ENCODE data around the gene GPR162.

GPR162 gene

GRCh38 chr12:6786416-6787094 lies 35.1 kb upstream of the GPR162 start:
- no peak for DNase-seq (ENCODE audit: low spot score)

DNA sequence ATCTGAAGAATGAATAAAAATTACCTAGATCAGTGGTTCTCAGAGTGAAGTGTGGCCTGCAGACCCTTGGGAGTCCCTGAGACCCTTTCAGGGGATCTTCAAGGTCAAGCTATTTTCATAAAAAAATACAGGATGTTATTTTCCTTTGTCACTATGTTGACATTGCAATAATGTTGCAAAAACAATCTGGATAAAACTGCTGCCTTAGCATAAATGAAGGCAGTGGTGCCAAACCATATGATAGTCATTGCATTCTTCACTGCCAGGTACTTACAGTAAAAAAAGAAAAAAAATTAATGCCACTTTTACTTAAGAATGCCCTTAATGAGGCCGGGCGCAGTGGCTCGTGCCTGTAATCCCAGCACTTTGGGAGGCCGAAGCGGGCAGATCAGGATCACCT lies 34.3 kb upstream of the GPR162 start:
- DNase-seq (ENCODE audit: low spot score) = no peak

DNA sequence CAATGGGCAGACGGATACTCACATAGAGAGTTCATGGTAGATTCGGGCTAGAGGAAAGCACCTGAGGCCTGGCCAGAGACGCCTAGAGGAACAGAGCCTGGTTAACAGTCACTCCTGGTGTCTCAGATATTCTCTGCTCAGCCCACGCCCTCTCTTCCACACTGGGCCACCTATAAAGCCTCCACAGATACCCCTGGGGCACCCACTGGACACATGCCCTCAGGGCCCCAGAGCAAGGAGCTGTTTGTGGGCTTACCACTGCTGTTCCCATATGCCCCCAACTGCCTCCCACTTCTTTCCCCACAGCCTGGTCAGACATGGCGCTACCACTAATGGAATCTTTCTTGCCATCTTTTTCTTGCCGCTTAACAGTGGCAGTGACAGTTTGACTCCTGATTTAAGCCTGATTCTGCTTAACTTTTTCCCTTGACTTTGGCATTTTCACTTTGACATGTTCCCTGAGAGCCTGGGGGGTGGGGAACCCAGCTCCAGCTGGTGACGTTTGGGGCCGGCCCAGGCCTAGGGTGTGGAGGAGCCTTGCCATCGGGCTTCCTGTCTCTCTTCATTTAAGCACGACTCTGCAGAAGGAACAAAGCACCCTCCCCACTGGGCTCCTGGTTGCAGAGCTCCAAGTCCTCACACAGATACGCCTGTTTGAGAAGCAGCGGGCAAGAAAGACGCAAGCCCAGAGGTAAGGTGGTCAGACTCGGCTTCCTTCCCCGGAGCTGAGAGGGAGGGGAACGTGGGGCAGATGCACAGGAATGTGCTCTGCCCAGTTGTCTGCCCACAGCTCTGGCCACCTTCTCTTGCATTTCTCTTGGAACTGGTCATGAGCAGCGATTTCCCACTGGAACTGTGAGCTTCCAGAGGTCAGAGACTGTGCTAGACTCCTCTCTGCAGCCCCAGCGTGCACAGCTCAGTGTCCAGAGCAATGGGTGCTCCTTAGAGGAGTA lies 32.4 kb upstream of the GPR162 start, which contains the start of gene CD4:
Gene CD4, plus strand, starts transcription at position 557 of the 953 bp plus-strand sequence. CDS start 10,611 bp downstream, outside the sequence.
- DNase-seq (ENCODE audit: low spot score) = no peak

DNA sequence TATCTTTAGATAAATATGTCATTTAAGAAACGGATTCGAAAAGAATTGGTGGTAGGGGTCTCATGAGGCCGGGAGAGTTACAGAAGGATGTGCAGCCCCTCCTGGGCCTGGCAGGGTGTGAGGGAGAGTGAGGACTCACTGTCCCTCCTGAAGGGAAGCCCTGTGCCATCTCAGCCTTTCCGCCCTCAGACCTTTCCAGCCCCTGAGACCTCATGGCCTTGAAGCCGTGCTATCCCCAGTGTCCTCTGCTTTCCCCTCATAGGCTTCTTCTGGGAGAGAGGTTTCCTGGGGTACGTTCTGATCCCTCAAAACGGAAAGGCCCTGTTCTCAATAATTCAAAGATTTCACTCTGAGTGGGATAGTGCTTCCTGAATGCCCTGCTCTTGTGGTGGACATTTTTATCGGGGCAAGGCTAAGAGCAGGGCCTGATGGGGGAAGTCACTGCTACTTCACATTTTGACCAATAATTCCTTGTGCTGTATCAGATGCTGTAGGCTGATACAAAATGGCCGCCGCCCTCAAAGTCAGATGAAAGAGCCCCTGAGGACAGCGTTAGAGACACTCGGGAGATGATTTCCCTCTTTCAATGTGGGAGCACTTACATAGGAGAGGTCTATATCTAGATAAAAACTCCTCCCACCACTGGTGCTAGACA lies 31.0 kb upstream of the GPR162 start:
- no peak for DNase-seq (ENCODE audit: low spot score)

DNA sequence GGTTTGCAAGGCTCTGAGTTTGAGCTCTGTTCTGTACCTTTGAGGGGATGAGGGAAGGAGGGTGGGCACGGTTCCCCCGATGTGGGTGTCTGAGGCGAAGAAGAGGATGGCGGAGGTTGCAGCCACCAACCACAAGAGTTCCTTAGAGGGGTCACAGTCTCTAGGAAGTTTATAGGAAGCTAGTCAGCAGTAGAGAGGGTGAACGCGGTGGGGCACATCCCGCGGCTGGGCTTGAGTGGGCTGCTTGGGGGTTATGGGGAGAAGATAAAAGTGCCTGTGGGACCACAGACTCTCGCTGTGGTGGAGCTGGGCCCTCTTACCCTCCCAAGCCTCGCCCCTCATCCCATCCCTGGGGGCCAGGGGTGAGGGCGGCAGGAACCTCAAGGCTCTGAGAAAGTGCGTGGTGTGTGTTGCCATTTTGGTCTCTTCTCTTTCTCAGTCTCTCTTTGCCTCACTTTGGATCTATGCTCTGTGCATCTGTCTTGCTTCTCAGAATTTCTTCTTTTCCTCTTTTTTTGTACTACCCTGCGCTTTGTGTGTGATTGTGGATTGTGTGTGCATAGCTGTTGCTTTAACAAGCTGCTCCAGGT lies 29.6 kb upstream of the GPR162 start:
- no peak for DNase-seq (ENCODE audit: low spot score)

DNA sequence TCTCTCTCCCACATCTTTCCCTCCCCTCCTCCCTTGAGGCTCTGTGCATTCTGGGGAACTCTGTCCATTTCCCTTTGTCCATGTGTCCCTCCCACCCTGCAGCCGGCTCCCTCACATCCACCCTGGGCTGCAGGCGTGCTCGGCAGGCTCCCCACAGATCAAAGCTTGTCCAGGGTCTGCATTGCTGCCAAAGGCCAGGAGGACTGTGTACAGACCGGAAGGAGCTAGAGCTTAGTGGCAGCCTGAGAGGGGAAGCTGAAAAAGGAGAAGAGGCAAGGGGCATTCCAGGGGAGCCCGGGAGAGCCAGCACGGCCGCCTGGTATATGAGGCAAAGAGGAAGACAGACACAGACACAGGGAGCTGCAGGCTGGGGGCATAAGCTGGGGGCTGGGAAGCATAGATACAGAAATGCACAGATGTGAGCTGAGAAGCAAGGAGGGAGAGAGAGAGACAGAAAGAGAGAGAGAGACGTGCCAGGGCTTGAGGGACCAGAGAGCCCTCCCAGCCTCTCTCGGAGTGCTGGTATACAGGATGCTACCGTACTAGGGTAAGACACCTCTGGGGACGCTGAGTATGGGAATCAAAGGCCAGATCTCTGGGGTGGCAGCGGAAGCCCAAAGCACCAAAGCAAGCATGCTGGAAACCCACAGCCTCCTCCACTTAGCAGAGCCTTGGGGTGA lies 29.0 kb upstream of the GPR162 start:
- no peak for DNase-seq (ENCODE audit: low spot score)

- no peak for DNase-seq (ENCODE audit: low spot score)
These were observed 26.5 kb upstream of the GPR162 start for GRCh38 chr12:6795088-6795487.

DNA sequence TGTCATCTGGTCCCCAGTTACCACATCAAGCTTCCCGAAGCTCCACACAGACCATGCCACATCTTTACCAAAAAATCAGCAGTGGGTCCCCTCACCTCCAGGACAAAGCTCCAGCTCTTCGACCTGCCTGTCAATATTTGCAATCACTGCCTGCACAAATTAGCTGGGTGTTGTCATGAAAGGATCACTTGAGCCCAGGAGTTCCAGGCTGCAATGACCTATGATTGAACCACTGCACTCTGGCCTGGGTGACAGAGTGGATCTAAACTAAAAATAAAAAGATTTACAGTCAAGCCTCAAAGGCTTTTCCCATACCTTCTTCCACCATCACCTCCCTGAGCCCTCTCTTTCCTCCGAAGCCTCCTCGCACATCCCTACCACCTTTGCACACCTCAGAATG lies 25.0 kb upstream of the GPR162 start:
- DNase-seq (ENCODE audit: low spot score) = no peak

- no peak for DNase-seq (ENCODE audit: low spot score)
These were observed 22.5 kb upstream of the GPR162 start for GRCh38 chr12:6799147-6799546.

DNA sequence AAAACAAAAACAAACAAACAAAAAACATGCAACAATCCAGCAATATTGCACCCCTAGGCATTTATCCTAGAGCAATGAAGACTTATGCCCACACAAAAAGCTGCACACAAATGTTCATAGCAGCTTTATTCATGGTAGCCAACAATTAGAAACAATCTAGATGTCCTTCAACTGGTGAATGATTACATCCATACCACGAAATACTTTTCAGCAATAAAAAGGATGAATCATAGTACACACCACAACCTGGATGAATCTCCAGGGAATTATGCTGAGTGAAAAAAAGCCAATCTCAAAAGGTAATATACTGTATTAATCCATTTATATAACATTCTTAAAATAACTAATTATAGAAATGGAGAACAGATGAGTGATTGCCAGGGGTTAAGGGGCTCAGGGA lies 14.5 kb upstream of the GPR162 start:
- DNase-seq (ENCODE audit: low spot score) = no peak

DNA sequence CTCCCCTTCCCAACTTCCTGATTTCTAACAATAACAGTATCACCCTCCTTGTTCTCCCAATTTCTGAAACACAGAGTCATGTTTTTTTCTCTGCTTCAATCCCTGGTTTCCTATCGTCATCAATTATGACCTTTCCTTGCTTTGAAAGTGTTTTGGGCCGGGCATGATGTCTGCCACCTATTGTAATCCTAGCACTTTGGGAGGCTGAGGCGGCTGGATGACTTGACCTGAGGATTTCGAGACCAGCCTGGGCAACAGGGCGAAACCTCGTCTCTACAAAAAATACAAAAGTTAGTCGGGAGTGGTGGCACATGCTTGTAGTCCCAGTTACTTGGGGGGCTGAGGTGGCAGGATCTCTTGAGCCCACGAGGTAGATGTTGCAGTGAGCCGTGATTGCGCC lies 12.6 kb upstream of the GPR162 start:
- no peak for DNase-seq (ENCODE audit: low spot score)

DNA sequence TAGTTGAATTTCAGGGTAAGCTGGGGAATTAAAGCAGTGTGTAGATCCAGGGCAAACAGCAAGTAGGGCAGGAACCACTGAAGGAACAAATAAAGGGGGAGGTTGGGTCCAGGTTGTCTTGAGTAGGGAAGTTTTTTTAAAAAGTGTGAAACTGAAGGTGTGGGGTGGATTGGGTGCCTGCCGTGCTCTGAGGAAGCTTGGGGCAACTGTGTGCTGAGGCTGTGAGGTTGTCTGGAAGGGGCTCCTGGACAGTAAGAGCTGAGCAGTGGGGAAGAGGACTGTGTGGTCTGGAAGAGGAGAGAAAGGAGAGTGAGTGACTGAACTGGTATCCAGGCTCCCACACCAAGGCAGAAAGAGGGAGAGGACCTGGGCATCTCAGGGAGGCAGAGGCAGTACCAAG lies 10.9 kb upstream of the GPR162 start:
- DNase-seq (ENCODE audit: low spot score) = no peak

DNA sequence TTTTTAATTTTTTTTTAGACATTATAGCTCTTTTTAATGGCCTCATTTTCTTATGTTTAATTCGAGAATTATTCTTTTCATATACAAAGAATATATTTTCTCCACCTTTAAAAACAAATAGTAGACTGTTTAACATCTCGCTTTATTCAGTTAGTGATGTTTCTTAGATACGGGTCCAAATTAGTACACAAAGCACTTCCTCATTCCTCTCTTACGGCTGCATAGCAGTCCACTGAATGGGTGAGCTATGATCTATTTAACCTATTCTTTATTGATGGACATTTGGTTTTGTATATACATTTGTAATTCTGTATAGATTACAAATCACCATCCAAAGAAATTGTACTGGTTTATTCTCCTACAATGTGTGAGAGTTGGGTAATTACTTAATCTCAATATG lies 8.3 kb upstream of the GPR162 start:
- DNase-seq (ENCODE audit: low spot score) = no peak

DNA sequence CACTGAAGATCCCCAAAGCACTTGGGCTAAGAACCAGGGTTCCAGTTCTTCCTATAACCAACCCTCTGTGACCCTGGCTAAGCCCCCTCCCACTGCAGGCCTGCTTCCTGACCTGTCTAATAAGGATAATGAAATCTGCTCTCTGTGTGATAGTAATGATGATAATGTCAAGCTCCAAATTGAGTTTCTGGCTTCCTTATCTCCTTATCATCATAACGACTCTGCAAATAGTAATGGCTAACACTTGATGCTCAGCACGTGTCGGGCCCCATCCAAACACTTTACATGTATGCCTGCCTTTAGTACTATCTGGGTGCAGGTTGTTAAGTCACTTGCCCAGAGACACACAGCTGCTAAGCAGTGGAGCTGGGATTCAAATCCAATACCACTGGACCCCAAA lies 5.0 kb upstream of the GPR162 start:
- no peak for DNase-seq (ENCODE audit: low spot score)

DNA sequence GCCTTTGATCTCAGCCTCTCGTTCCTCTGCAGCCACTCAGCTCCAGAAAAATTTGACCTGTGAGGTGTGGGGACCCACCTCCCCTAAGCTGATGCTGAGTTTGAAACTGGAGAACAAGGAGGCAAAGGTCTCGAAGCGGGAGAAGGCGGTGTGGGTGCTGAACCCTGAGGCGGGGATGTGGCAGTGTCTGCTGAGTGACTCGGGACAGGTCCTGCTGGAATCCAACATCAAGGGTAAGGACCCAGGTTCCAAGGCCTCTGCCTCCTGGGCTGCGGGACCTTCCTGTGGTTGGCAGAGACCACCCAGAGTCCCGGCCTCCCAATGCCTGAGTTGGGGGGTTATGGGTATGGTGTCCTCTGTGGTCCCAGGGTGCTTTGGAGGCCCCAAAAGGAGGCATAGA lies 4.5 kb upstream of the GPR162 start:
- DNase-seq (ENCODE audit: low spot score) = no peak

- no peak for DNase-seq (ENCODE audit: low spot score)
These were observed 3.9 kb upstream of the GPR162 start for GRCh38 chr12:6817662-6818157.

GRCh38 chr12:6818222-6818621 lies 3.4 kb upstream of the GPR162 start:
- no peak for DNase-seq (ENCODE audit: low spot score)

- no peak for DNase-seq (ENCODE audit: low spot score)
These were observed 3.0 kb upstream of the GPR162 start for GRCh38 chr12:6818645-6819044.

DNA sequence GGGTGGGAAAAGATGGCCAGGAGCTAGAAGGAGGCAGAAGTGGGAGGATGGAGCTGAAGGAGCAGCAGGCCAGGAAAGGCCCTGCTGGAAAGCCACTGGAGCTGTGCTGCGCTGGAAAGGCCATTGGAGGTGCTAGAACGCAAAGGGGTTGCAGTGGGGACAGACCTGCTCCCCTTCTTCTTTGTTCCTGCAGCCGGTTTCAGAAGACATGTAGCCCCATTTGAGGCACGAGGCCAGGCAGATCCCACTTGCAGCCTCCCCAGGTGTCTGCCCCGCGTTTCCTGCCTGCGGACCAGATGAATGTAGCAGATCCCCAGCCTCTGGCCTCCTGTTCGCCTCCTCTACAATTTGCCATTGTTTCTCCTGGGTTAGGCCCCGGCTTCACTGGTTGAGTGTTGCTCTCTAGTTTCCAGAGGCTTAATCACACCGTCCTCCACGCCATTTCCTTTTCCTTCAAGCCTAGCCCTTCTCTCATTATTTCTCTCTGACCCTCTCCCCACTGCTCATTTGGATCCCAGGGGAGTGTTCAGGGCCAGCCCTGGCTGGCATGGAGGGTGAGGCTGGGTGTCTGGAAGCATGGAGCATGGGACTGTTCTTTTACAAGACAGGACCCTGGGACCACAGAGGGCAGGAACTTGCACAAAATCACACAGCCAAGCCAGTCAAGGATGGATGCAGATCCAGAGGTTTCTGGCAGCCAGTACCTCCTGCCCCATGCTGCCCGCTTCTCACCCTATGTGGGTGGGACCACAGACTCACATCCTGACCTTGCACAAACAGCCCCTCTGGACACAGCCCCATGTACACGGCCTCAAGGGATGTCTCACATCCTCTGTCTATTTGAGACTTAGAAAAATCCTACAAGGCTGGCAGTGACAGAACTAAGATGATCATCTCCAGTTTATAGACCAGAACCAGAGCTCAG lies 2.3 kb upstream of the GPR162 start:
- no peak for DNase-seq (ENCODE audit: low spot score)

GRCh38 chr12:6820166-6820565 lies 1.5 kb upstream of the GPR162 start:
- DNase-seq (ENCODE audit: low spot score) = no peak
